Activated B cell treated with CpG ODN at 0.5 μM for 24 hours (primary cell): ENCODE measurements around the gene LDB3. TPM values are rescaled to one million over a fixed set of nuclear protein-coding genes. Genes with fewer than 3 reads are reported as not detected.
"Not testable (repeated sequence)": the region's sequence is repeated elsewhere in the genome, so short reads cannot be mapped to it uniquely, and the experiment has no call there.

Experiments
- ATAC-seq: fragments of 200-7000 bp; cut with Tn5 transposase; one replicate; pipeline ENCODE4 v1.10.0; 2021; ENCODE audit warnings: low read depth, mild to moderate bottlenecking, moderate library complexity
- CTCF ChIA-PET: fragments of 350-600 bp; sonication (Branson Sonifier 250); formaldehyde crosslinking; loops from one replicate; lab custom pipeline; 2021; ENCODE audit warnings: antibody characterized with exemption; lab: Charles Lee
- POLR2A ChIA-PET: fragments of 350-600 bp; sonication (Branson Sonifier 250); formaldehyde crosslinking; loops from one replicate; lab custom pipeline; 2021; ENCODE audit warnings: antibody characterized with exemption; lab: Charles Lee
- DNase-seq: peaks from one replicate; pipeline ENCODE4 v3.0.0; 2022
- H3K27ac Mint-ChIP-seq: one replicate; pipeline ENCODE4 v1.8.0; 2020; ENCODE audit warnings: mixed read lengths
- H3K27me3 Mint-ChIP-seq: one replicate; pipeline ENCODE4 v1.8.0; 2021; ENCODE audit warnings: mixed read lengths
- H3K36me3 Mint-ChIP-seq: one replicate; pipeline ENCODE4 v1.8.0; 2021; ENCODE audit warnings: low read depth, mixed read lengths
- H3K4me1 Mint-ChIP-seq: one replicate; pipeline ENCODE4 v1.8.0; 2021; ENCODE audit warnings: mixed read lengths
- H3K4me3 Mint-ChIP-seq: one replicate; pipeline ENCODE4 v1.8.0; 2020; ENCODE audit warnings: mild to moderate bottlenecking, mixed read lengths
- H3K9me3 Mint-ChIP-seq: one replicate; pipeline ENCODE4 v1.8.0; 2020; ENCODE audit warnings: mixed read lengths
- CTCF ChIP-seq: fragments of 200-600 bp; IDR thresholded peaks from one replicate; pipeline ENCODE4 v1.8.0; 2022; ENCODE audit warnings: antibody characterized with exemption, mild to moderate bottlenecking
- intact Hi-C: fragments of 100-400 bp; cut with micrococcal nuclease; formaldehyde crosslinking; loops from one replicate; pipeline ENCODE4 v1.15.1; 2024
- total RNA-seq: library from RNA; stranded (reverse); gene quantifications from 2 replicates; pipeline ENCODE4 v1.2.3, GENCODE V29; 2022

Gene LDB3
- total RNA-seq, 1 donor from 2014 or later: not detected

- ChIA-PET CTCF (no interaction called here), POLR2A (no interaction called here)
- TF ChIP-seq CTCF: no peak
- Mint-ChIP-seq H3K27ac (no peak overlapping the region), H3K9me3 (no peaks in the 10 kb centered on the region), H3K4me1 (no peaks in the 10 kb centered on the region), H3K4me3 (no peak overlapping the region), H3K27me3 (peaks cover 16% of the 10 kb centered on the region), H3K36me3 (no peaks in the 10 kb centered on the region)
- ATAC-seq (no peak), DNase-seq (no peak)
- intact Hi-C loops: no loop called here
Observed at GRCh38 chr10:86732771-86733170, 64.5 kb downstream of the LDB3 start.

GRCh38 chr10:86733260-86733671, 65.0 kb downstream of the LDB3 start:
- Mint-ChIP-seq H3K27me3 (peaks cover 13% of the 10 kb centered on the region), H3K4me1 (no peaks in the 10 kb centered on the region), H3K4me3 (no peak overlapping the region), H3K36me3 (no peaks in the 10 kb centered on the region), H3K9me3 (no peaks in the 10 kb centered on the region), H3K27ac (no peak overlapping the region)
- TF ChIP-seq CTCF: no peak
- intact Hi-C loops: no loop called here
- POLR2A ChIA-PET: interaction anchor here (1.0 kb wide), 1 partner anchor 21 kb away, joined by 3 read pairs; no protein-coding TSS in a partner anchor
- ATAC-seq: no peak
- DNase-seq: no peak
- CTCF ChIA-PET: no interaction called here

- ATAC-seq (peak; percentile 42), DNase-seq (no peak)
- Mint-ChIP-seq H3K4me3 (no peak overlapping the region), H3K27ac (no peak overlapping the region), H3K36me3 (no peaks in the 10 kb centered on the region), H3K4me1 (no peaks in the 10 kb centered on the region), H3K27me3 (peaks cover 14% of the 10 kb centered on the region), H3K9me3 (no peaks in the 10 kb centered on the region)
- CTCF ChIA-PET: no interaction called here
- TF ChIP-seq CTCF: no peak
- intact Hi-C loops: no loop called here
- POLR2A ChIA-PET: interaction anchor here (1.0 kb wide), 1 partner anchor 22 kb away, joined by 3 read pairs; no protein-coding TSS in a partner anchor
Observed at GRCh38 chr10:86734207-86734988, 66.1 kb downstream of the LDB3 start.

- H3K36me3 Mint-ChIP-seq, intact Hi-C loops, H3K4me3 Mint-ChIP-seq, DNase-seq, POLR2A ChIA-PET, H3K4me1 Mint-ChIP-seq, H3K27ac Mint-ChIP-seq, H3K9me3 Mint-ChIP-seq, H3K27me3 Mint-ChIP-seq, CTCF ChIA-PET, ATAC-seq: not testable (repeated sequence)
Observed at GRCh38 chr10:86735278-86735677, 67.0 kb downstream of the LDB3 start.

GRCh38 chr10:86742230-86742629, 73.9 kb downstream of the LDB3 start:
- peaks cover 16% of the 10 kb centered on the region for H3K27me3 Mint-ChIP-seq
- H3K36me3 Mint-ChIP-seq: no peaks in the 10 kb centered on the region
- H3K27ac Mint-ChIP-seq: no peak overlapping the region
- H3K4me1 Mint-ChIP-seq: no peaks in the 10 kb centered on the region
- H3K9me3 Mint-ChIP-seq: no peaks in the 10 kb centered on the region
- DNase-seq: no peak
- no peak for TF ChIP-seq CTCF
- H3K4me3 Mint-ChIP-seq: no peak overlapping the region
- no peak for ATAC-seq
- intact Hi-C loops: no loop called here
- POLR2A ChIA-PET: no interaction called here
- CTCF ChIA-PET: interaction anchor here (0.7 kb wide), 1 partner anchor 47 kb away, joined by 3 read pairs; no protein-coding TSS in a partner anchor
